DMS53 (cell line): ENCODE data around the gene KNL1.
"Not testable (repeated sequence)": the region's sequence is repeated elsewhere in the genome, so short reads cannot be mapped to it uniquely, and the experiment has no call there.

Experiments
- DNase-seq: peaks from one replicate; lab custom pipeline; 2025; lab: John Stamatoyannopoulos, UW

KNL1 gene

DNA sequence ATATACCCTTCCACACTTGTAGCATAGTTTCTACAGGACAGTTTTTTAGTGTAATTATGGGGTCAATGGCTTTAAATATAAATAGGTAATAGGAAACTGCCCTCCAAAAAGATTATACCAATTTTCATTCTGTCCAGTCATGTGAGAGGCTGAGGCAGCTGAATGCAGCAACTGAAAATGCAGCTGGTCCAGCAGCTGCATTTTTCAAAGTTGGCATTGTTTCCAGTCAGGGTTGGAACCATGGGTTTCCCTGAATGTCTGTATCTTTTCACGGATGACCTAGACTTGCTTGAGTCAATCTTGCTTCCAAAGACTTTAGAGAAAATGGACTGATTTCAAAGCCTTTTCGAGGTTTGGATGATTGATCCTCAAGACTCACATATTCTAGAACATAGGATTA, 9.9 kb upstream of the KNL1 start:
- DNase-seq: peak; percentile 57

DNA sequence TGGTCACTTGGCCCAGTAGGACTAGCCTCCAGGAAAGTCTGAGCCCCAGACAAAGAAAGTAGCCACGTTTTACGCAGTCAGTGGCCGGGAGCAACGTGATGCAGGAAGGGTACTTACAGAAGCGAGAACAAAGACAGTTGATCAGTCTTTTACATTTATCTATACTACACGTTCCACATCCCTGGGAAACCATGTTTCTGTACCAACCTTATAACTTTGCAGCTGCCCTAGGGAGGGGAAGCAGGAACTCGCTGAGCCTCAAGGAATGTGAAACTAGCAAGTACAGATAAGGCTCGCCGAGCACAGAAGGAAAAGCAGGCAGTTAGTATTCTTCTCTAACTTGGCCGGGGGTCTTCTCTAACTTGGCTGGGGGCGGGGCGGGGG, 3.4 kb upstream of the KNL1 start:
- peak; percentile 63 for DNase-seq

DNA sequence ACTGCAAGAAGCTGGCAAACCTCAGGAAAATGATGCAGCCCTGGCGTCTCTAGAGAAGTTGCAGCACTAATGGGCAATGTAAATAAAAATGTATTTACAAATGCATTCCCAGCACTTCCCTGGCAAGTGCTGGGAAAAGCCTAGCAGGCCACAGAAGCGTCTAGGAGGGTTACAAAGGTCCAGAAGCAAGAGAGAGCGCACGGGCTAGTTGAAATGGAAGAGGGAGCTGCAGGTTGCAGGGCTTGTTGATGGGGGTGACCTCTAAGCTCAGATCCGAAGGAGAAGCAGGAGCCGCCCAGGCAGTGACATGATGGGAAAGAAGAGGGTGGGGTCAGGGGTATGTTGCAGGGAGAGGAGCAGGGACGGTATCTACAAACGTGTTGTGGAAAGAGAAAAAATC, 2.7 kb upstream of the KNL1 start:
- DNase-seq: peak; percentile 49

DNA sequence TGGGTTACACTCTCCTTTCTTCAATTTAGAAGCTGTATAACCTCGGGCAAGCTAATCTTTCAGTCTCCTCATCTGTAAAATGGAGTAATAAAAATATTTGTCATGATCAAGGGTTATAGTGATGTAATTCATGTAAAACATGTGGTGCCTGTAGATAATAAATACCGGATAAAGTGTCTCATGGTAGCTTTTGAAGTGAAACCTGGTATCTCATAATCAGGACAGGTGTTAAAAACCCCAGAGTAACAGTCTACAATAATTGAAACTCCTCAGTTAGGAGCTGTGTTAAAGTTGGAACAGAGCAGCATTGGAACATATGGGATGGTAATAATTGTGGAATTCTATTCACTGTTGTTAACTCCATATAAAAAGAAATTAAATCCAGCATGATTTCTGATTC, 884 bp upstream of the KNL1 start:
- peak; percentile 46 for DNase-seq

DNA sequence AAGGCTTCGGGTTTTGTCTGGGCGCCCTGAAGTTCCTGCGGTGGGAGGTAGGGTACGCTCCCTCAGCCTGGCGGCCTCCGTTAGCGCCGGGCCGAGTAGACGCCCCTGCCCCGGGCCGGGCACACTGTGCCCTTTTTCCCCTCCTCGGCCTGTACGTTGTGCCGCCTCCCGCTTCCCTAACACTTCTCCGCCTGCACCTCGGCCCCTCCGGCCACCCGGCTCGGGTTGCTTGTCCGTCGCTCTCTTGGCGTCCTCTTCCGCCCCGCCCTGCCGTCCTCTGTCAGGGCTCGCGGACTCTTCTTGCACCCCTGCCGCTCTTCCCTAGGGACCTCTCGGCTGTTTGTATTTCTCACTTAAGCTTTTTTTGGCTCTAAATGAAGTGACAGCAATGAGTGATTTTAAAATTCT, 384 bp downstream of the KNL1 start:
- peak; percentile 78 for DNase-seq

DNA sequence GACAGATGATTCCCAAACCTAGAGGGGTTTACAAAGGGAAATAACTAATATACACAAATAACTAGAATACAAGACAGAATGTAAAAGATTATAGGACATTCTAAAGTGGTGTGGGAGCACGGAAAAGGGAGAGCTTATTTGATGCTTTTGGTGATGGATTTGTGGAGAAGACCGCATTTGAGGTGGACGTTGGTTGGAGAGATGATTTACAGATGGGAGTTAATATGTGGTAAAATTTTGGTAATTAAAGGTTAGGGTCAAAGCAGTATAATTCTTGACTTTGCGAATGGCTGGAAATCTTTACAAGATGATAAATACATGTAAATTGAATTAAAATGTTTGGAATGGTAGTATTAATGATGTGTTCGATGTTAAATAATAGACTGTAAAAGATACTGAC, 1.2 kb downstream of the KNL1 start:
- no peak for DNase-seq

DNA sequence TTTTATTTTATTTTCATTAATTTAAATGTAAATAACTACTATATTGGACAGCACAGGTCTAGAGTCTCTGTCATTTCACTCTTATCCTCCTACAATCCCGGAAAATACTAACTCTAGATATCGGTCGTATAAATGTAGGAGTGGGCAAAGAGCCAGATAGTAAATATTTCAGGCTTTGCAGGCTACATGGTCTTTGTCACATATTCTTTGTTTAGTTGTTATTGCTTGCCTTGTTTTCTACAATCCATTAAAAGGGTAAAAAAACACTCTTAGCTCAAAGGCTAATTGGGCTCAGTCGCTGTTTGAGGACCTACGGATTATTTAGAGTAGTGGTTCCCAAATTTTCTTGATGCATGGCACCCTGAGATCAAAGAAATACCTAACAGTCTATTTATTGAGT, 1.7 kb downstream of the KNL1 start:
- DNase-seq: no peak

DNA sequence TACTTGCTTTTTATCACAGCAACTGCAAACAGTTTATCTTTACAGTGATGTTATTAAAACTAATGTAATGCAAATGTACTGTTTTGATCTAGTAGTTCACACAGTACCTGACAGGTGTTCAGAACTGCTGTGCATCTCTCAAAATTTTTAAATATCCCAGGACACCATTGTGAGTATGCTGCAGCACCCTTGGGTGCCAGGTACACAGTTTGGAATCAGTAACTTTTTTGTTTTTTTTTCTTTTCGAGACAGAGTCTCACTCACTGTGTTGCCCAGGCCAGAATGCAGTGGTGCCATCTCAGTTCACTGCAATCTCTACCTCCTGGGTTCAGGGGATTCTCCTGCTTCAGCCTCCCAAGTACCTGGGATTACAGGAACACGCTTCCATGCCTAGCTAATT, 3.0 kb downstream of the KNL1 start:
- no peak for DNase-seq

DNA sequence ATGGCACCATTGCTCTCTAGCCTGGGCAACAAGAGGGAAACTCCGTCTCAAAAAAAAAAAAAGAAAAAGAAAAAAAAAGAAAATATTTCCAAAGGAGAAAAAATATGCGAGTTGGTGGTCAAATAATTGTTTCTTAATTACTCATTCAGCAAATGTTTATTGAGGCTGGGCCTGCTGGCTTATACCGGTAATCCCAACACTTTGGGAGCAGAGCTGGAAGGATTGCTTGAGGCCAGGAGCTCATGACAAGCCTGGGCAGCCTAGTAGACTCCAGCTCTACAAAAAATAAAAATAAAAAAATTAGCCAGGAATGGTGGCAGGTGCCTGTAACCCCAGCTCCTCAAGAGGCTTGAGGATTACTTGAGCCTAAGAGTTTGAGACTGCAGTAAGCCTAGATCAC, 4.1 kb downstream of the KNL1 start:
- no peak for DNase-seq

DNA sequence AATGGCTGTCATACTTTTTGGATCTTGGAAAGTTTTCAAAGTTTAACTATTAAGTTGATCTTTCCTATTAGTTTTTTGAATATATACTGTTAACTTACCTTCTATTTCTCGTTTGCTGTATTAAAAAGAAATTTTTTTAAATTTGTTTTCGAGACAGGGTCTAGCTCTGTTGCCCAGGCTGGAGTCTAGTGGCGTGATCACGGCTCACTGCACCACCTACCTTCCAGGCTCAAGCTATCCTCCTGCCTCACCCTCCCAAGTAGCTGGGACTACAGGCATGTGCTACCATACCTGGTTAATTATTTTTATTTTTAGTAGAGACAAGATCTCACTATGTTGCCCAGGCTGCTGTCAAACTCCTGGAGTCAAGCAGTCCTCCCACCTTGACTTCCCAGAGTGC, 4.6 kb downstream of the KNL1 start:
- no peak for DNase-seq

DNA sequence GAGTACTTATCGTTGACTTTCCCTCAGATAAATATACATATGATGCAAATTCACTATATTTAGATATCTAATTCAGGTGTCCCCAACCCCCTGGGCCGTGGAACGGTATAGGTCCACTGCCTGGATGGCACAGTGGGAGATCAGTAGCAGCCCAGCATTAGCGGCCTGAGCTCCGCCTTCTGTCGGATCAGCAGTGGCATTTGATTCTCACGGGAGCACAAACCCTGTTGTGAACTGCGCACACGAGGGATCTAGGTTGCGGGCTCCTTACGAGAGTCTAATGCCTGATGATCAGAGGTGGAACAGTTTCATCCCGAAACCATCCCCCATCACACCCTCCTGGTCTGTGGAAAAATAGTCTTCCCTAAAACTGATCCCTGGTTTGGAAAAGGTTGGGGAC, 6.9 kb downstream of the KNL1 start:
- no peak for DNase-seq

DNA sequence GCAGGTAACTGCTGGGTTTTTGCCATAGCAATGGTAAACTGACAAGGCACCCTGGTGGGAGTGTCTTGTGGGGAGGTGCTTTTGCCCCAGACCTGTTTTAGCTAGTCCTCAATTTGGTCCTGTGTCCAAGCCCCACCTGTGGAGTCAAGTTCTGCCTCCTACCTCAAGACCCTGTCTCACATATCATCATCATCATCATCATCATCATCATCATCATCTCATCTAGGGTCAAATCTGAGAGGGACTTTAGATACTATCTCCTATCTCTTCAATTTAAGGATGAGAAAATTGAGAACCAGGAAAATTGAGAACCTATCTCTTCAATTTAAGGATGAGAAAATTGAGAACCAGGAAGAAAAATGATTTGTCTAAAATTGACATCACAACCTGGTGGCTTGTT, 9.9 kb downstream of the KNL1 start:
- DNase-seq: no peak

DNA sequence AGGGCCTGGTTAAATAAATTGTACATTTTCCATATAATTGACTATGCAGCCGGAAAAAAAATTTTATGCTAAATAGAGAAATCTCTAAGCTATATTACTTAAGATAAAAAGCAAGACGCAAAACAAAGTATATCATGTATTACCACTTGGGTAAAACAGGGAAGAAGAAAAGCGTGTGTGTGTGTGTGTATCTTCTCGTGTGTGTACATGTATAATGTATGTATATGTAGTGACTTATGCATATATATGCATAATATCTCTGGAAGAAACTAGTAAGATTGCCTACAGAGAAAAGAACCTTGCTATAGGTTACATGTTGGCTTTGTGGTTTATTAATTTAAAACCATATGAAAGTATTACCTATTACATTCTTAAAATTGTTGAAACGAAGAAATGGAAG, 19.0 kb downstream of the KNL1 start:
- DNase-seq: no peak

DNA sequence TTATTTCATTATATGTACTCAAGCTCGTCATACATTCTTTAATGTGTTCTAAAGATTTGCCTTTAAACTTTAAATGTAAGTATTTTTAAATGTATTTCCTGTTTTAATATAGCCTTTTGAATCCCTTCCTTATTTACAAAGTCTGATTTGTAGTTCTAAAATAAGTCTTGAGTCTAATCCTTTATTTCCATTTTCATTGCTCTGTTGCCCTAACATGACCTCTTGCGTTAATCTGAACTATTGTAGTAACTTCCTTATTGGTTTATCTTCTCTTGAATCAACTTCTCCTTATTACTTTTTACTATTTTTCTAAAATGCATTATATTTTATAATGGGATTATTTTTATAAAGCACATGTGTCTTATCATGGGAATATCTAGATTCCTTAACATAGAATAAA, 24.0 kb downstream of the KNL1 start:
- DNase-seq: no peak

DNA sequence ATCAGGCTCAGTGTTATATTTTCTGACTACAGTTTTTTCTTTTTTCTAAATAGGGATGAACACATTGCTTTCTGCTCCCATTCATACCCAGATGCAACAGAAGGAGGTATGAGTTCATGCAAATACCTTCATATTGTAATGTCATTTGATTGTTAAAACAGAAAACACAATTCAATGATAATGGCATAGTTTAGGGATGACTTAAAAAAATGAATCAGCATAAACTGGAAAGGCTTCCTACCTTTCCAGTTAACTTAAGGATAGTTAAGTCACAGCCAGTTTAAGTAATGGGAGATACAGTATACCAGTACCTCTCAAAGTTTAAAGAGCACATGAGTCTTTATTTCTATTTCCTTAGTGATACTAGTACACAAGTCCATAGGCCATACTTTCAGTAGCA, 24.9 kb downstream of the KNL1 start:
- DNase-seq: no peak

DNA sequence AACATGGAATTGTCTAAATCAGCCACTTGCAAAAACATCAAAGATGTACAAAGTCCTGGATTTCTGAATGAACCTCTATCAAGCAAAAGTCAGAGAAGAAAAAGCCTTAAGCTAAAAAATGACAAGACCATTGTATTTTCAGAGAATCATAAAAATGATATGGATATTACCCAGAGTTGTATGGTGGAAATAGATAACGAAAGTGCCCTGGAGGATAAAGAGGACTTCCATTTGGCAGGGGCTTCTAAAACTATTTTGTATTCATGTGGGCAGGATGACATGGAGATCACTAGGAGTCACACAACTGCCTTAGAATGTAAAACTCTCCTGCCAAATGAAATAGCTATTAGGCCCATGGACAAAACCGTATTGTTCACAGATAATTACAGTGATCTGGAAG, 29.3 kb downstream of the KNL1 start:
- no peak for DNase-seq

DNA sequence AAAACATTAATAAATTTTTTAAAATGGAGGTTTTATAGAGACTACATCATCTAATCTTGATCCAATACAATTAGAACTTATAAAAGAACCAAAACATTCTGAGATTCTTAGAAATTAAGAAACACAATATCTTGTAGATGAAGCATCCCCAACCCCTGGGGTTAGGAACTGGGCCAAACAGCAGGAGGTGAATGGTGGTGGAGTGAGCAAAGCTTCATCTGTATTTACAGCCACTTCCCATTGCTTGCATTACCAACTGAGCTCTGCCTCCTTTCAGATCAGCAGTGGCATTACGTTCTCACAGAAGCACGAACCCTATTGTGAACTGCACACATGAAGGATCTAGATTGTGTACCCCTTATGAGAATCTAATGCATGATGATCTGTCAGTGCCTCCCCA, 36.3 kb downstream of the KNL1 start:
- DNase-seq: no peak

DNA sequence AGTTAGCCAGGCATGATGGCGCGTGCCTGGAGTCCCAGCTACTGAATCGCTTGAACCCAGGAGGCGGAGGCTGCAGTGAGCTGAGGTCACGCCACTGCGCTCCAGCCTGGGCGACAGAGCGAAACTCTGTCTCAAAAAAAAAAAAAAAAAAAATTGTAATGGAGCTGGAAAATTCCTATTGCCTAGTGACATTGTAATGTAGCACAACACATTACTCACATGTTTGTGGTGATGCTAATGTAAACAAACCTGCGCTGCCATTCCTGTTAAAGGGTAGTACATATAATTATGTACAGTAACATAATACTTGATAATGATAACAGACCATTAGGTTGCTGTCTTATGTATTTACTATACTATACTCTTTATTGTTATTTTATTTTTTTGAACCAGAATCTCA, 39.1 kb downstream of the KNL1 start:
- DNase-seq: peak; percentile 68

DNA sequence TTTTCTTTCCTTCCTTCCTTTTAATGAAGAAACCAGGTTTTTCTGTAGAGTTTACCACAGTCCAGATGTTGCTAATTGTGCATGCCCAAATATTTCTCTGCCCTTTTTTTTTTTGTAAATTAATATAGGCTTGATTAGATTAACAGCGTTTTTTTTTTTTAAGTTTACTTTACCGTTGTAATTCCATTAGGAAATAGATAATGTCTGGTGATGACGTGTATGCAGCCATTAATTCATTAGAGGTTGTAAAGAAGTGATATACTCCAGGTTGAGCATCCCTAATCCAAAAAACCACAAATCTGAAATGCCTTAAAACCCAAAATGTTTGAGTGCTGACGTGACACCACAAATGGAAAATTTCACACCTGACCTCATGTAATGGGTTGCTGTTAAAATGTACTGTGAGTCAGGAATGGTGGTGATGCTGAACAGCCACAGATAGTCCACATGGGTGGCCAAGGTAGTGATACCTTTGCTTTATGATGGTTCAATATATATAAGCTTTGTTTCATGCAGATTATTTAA, 43.2 kb downstream of the KNL1 start:
- no peak for DNase-seq

DNA sequence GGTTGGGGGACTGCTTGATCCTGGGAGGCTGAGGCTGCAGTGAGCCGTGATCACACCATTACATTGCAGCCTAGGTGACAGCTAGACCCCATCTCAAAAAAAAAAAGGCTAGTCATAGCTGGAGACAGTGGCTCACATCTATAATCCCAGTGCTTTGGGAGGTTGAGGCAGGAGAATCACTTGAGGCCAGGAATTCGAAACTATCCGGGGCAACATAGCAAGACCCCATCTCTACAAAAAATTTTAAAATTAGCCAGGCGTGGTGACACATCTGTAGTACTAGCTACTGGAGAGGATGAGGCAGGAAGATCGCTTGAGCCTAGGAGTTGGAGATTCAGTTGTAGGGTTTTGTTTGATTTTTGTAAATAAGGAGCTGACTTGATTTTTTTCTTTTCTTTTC, 45.6 kb downstream of the KNL1 start:
- DNase-seq: no peak

DNA sequence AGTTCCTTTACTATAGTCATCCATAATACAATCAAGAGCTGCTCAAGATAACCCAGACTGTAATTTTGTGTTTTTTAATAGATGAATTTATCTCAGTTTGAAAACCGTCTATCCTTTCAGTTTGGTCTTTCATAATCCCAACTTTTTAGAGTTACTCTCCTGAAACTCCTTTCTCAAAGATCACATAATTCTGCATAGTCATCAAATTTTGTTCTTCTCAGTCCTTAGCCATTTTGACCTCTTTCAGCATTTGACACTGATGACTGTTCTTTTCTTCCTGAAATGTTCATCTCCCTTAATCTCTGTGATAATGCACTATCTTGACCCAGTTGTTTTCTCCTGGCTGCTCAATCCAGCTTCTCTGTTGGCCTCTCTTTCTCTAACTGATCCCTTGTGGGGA, 53.5 kb downstream of the KNL1 start:
- DNase-seq: no peak

DNA sequence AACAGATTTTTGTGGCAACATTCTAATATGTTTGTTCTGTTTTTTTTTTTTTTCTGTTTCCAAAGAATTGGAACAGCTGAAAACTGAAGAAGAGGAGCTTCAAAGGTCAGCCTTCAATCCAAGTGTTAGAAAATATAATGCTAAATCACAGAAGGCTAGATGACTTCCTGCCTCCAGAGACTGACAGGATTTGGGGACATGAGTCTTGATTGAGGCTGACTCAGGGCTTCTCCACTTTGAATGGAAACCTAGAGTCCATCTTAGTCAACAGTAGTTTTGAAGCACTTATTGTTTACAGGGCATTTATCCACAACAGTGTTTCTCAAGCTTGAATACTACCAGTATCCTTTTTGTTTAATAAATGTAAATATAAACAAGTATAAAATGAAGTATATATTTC, 56.4 kb downstream of the KNL1 start:
- DNase-seq: no peak

DNA sequence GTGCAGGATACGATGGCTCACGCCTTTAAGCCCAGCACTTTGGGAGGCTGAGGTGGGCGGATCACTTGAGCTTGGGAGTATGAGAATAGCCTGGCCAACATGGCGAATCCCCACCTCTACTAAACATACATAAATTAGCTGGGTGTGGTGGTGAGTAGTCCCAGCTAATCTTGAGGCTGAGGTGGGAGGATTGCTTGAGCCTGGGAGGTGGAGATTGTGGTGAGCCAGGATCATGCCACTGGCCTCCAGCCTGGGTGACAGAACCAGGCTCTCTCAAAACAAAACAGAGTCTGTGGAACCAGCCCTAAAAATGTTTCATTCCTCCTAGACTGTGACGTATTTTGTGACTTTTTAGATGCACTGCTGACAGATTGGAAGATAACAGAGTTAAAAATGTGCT, 66.6 kb downstream of the KNL1 start:
- DNase-seq: no peak

DNA sequence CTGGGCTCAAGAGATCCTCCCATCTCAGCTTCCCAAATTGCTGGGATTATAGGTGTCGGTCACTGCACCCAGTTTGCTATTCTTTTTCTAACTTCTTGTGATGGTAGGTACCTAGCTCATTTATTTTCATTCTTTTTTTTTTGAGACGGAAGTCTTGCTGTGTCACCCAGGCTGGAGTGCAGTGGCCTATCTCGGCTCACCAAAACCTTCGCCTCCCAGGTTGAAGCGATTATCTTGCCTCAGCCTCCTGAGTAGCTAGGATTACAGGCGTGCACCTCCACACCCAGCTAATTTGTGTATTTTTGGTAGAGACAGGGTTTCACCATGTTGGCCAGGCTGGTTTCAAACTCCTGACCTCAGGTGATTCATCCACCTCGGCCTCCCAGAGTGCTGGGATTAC, 70.9 kb downstream of the KNL1 start:
- DNase-seq: no peak

DNA sequence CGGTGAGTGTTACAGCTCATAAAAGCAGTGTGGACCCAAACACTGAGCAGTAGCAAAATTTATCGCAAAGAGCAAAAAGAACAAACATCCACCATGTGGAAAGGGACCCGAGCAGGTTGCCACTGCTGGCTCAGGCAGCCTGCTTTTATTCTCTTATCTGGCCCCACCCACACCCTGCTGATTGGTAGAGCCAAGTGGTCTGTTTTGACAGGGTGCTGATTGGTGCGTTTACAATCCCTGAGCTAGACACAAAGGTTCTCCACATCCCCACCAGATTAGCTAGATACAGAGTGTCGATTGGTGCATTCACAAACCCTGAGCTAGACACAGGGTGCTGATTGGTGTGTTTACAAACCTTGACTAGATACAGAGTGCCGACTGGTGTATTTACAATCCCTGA, 82.2 kb downstream of the KNL1 start:
- not testable (repeated sequence) for DNase-seq
